AG09319 (cell line): Measurements from ENCODE around the gene AJM1.

ENCODE experiments used
- DNase-seq: peaks from one replicate; pipeline ENCODE4 v3.0.0-alpha.2; 2010; ENCODE audit warnings: low read depth; ENCODE audit errors: extremely low read depth
- TF ChIP-seq, protein P1 (sequence below): IDR thresholded peaks from 2 replicates; pipeline ENCODE4 v1.5.1; 2011; ENCODE audit warnings: low read depth, mild to moderate bottlenecking, inconsistent platforms, low read length, moderate library complexity

AJM1 gene

GRCh38 chr9:136826188-136826541 is 16.1 kb upstream of the AJM1 start:
- no peak for DNase-seq
- TF ChIP-seq, protein P1, sequence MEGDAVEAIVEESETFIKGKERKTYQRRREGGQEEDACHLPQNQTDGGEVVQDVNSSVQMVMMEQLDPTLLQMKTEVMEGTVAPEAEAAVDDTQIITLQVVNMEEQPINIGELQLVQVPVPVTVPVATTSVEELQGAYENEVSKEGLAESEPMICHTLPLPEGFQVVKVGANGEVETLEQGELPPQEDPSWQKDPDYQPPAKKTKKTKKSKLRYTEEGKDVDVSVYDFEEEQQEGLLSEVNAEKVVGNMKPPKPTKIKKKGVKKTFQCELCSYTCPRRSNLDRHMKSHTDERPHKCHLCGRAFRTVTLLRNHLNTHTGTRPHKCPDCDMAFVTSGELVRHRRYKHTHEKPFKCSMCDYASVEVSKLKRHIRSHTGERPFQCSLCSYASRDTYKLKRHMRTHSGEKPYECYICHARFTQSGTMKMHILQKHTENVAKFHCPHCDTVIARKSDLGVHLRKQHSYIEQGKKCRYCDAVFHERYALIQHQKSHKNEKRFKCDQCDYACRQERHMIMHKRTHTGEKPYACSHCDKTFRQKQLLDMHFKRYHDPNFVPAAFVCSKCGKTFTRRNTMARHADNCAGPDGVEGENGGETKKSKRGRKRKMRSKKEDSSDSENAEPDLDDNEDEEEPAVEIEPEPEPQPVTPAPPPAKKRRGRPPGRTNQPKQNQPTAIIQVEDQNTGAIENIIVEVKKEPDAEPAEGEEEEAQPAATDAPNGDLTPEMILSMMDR: no peak

DNA sequence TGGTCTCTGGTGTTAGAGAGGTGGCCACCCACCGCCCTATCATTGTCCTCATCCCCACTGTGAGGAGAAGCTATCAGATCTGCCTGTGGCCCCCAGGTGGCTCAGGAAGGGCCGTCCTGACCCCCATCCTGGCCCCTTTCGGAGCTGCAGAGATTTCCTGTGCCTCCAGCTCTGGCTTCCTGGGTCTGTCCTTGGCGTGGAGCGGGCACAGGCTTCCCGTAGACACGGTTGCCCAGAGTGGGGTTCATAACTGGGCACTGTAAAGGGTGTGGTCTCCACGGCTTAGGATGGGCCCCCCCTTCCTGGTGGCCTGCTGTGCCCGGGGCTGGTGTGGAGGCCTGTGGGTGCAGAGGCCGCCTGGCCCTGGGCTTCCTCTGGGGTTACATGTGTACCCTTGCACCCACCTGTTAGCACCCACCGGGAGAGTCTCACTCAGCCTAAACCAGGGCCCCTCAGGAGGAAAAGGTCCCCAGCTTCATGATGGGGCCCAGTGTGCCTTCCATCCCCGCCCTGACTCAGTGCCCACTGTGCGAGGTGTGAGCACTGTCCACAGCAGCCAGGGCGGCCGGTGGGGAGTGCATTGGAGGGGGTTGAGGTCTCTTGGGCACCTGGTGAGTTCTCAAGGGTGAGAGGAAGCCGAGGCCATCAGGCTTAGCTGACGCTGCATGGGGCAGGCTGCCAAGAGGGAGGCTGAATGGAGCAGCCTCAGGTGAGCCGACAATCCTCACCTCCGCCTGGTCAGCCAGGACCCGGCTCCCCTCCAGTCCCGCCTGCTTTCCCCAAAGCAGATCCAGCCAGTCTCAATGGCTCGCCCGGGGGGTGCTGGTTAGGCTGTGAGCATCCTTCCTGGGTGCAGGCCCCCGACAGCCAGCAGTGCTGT is 15.3 kb upstream of the AJM1 start:
- no peak for DNase-seq
- TF ChIP-seq, protein P1: no peak

- no peak for DNase-seq
- TF ChIP-seq, protein P1: no peak
These were observed 14.3 kb upstream of the AJM1 start for GRCh38 chr9:136827794-136828473.

GRCh38 chr9:136828474-136829140 is 13.7 kb upstream of the AJM1 start:
- TF ChIP-seq, protein P1: no peak
- no peak for DNase-seq

DNA sequence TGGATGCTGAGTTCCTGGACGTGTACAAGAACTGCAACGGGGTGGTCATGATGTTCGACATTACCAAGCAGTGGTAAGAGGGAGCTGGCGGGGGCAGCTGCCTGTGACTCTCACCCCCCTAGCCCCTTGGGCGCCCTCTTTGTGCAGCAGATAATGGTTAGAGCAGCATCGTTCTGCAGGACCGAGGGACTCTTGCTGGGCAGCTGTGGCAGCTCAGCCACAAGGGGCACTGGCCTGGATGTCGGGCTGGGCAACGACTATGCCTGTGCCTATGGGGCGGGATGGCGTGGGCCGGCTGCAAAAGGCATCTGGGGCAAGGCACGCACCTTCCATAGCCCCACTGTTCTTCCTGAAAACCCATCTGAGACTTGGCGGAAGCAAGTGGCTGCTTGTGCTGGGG is 12.9 kb upstream of the AJM1 start:
- no peak for DNase-seq
- TF ChIP-seq, protein P1: no peak

- TF ChIP-seq, protein P1: no peak
- no peak for DNase-seq
These were observed 12.0 kb upstream of the AJM1 start for GRCh38 chr9:136829981-136830885.
